ENCODE measurements around the gene CEP78. TPM values are rescaled to one million over a fixed set of nuclear protein-coding genes. Genes with fewer than 3 reads are reported as not detected.
A peak's percentile ranks its signal among the peaks of the same experiment; 100 is the strongest.

Gene CEP78
- total RNA-seq, 1 donor from 2014 or later = 15.9 TPM

GRCh38 chr9:78314550-78314949 lies 78.7 kb downstream of the CEP78 start:
- DNase-seq (ENCODE audit: low spot score) = no peak
- TF ChIP-seq CTCF (IDR thresholded peaks at IDR 0.05) = no peak
- Mint-ChIP-seq H3K27ac (ENCODE audit: unreplicated experiment) (peak overlapping the region; percentile 43), H3K4me3 (ENCODE audit: unreplicated experiment) (no peak overlapping the region), H3K36me3 (ENCODE audit: low read depth) (peaks cover 55% of the 10 kb centered on the region), H3K27me3 (ENCODE audit: low read depth) (no peaks in the 10 kb centered on the region), H3K4me1 (ENCODE audit: low read depth) (peaks cover 26% of the 10 kb centered on the region), H3K9me3 (ENCODE audit: low read depth) (no peaks in the 10 kb centered on the region)

GRCh38 chr9:78314953-78315870 lies 79.3 kb downstream of the CEP78 start:
- peaks cover 57% of the 10 kb centered on the region for H3K36me3 Mint-ChIP-seq (ENCODE audit: low read depth)
- no peaks in the 10 kb centered on the region for H3K9me3 Mint-ChIP-seq (ENCODE audit: low read depth)
- no peak for TF ChIP-seq CTCF (IDR thresholded peaks at IDR 0.05)
- no peak for DNase-seq (ENCODE audit: low spot score)
- H3K4me1 Mint-ChIP-seq (ENCODE audit: low read depth) = peaks cover 26% of the 10 kb centered on the region
- H3K27me3 Mint-ChIP-seq (ENCODE audit: low read depth) = no peaks in the 10 kb centered on the region
- peak overlapping the region; percentile 71 for H3K27ac Mint-ChIP-seq (ENCODE audit: unreplicated experiment)
- H3K4me3 Mint-ChIP-seq (ENCODE audit: unreplicated experiment) = no peak overlapping the region

- Mint-ChIP-seq H3K4me1 (ENCODE audit: low read depth) (peaks cover 26% of the 10 kb centered on the region), H3K27ac (ENCODE audit: unreplicated experiment) (peak overlapping the region; percentile 32), H3K27me3 (ENCODE audit: low read depth) (no peaks in the 10 kb centered on the region), H3K9me3 (ENCODE audit: low read depth) (no peaks in the 10 kb centered on the region), H3K36me3 (ENCODE audit: low read depth) (peaks cover 57% of the 10 kb centered on the region), H3K4me3 (ENCODE audit: unreplicated experiment) (no peak overlapping the region)
- no peak for DNase-seq (ENCODE audit: low spot score)
- TF ChIP-seq CTCF (IDR thresholded peaks at IDR 0.05) = no peak
These were observed 80.5 kb downstream of the CEP78 start for GRCh38 chr9:78316166-78316892.

- Mint-ChIP-seq H3K27me3 (ENCODE audit: low read depth) (no peaks in the 10 kb centered on the region), H3K27ac (ENCODE audit: unreplicated experiment) (no peak overlapping the region), H3K4me1 (ENCODE audit: low read depth) (peaks cover 29% of the 10 kb centered on the region), H3K9me3 (ENCODE audit: low read depth) (no peaks in the 10 kb centered on the region), H3K36me3 (ENCODE audit: low read depth) (peaks cover 62% of the 10 kb centered on the region), H3K4me3 (ENCODE audit: unreplicated experiment) (no peak overlapping the region)
- TF ChIP-seq CTCF (IDR thresholded peaks at IDR 0.05) = no peak
- DNase-seq (ENCODE audit: low spot score) = no peak
These were observed 83.5 kb downstream of the CEP78 start for GRCh38 chr9:78319197-78320029.
